GM18508 (cell line): ENCODE measurements around the gene EPOP.
"Not testable (repeated sequence)": the region's sequence is repeated elsewhere in the genome, so short reads cannot be mapped to it uniquely, and the experiment has no call there.

Experiments used
- ATAC-seq: cut with Tn5 transposase; IDR thresholded peaks from one replicate; pipeline ENCODE4 v1.9.1; 2021; ENCODE audit warnings: moderate number of reproducible peaks; ENCODE audit not compliant: insufficient read depth, unreplicated experiment

Gene EPOP

DNA sequence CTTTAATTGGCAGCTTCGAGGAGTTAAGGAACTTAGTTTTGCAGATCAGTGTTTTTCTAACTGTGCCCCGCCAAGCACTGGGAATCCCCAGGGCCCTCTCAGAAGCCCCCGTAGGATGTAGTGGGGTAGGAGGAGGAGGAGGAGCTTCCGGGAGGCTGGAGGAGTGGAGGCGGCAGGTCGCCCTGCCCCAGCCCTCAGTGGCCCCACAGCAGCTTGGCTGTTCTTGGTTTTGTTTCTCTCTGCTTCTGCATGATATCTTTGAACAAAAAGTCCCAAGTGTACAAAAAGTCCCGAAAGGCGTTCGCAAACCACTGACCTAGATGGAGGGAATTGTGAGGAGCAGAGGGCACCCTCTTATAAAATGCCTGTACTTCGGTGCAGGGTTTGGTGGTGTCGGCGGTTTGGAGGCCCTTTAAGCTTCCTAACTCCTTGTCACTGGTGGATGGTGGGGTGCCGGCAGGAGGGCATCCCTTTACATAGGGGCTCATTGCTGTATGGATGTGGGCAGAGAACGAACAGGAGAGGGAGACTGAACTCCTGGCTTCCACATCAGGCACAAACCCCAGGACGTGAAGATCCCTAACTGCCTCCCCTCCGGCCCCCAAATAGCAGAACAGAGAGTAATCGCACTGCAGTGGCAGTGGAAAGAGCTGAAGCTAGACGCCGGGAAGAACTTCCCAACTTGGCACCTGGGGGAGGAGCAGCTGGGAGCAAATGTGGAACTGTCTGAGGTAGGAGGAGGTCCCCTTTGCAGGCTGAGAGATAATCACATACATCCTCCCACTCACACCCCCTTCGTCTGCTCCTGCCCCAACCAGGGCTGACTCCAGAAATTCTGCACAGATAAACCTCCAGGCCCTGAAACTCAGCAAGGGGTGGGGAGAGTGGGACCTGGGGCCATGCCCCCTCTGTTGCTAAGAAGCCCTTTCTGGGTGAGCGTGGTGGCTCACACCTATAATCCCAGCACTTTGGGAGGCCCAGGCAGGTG, 20.1 kb downstream of the EPOP start:
- ATAC-seq: no peak

DNA sequence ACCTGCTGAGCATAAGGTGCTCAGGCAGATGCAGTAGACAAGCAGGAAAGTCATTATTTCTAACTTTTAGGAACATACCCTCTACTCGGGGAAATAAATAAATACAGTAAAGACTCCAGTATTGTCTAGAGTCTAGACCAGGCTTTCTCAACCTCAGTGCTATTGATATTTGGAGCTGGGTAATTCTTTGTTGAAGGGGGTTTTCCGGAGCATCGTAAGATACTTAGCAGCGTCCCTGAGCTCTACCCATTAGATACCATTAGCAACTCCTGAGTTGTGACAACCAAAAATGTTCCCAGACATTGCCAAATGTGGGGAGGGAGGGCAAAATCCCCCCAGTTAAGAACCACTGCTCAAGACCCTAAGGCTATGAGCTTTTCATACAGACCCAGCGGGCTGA, 21.1 kb downstream of the EPOP start:
- no peak for ATAC-seq

DNA sequence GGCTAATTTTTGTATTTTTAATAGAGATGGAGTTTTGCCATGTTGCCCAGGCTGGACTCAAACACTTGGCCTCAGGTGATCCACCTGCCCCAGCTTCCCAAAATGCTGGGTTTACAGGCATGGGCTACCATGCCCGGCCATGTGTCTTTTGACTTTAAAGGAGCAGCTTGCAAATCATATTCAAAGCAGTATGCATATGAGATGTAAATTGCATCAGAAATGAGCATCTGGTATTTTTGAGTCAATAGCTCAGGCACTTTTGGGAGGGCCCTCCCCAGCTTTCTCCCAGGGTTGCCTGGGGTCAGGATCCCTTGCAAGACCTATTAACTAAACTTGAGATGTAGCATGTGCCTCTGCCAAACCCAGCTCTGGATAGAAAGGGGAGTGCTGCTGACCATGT, 21.5 kb downstream of the EPOP start:
- no peak for ATAC-seq

DNA sequence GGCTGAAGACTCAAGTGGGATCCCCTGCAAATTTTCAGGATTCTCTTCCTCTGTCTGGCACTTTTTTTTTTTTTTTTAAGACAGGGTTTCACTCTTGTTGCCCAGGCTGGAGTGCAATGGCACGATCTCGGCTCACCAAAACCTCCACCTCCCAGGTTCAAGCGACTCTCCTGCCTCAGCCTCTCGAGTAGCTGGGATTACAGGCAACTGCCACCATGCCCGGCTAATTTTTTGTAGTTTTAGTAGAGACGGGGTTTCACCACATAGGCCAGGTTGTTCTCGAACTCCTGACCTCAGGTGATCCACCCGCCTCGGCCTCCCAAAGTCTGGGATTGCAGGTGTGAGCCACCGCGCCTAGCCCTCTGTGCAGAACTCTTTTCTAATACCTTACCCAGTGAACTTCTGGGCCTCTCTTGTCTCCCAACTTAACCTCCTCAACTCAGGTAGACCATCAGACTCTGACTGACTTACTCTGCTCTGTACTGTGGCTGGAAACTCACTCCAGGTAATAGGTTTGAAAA, 24.0 kb downstream of the EPOP start:
- not testable (repeated sequence) for ATAC-seq

DNA sequence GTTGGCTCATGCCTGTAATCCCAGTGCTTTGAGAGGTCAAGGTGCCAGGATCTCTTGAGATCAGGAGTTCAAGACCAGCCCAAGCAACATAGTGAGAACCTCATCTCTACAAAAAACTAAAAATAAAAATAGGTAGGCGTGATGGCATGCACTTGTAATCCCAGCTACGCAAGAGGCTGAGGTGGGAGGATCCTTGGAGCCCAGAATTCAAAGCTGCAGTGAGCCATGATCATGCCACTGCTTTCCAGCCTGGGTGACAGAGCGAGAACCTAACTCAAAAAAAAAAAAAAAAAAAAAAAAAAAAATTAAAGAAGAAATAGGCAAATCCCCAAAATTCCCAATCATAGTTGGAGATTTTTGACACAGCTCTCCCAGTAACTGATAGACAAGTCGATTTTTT, 36.8 kb downstream of the EPOP start:
- no peak for ATAC-seq

DNA sequence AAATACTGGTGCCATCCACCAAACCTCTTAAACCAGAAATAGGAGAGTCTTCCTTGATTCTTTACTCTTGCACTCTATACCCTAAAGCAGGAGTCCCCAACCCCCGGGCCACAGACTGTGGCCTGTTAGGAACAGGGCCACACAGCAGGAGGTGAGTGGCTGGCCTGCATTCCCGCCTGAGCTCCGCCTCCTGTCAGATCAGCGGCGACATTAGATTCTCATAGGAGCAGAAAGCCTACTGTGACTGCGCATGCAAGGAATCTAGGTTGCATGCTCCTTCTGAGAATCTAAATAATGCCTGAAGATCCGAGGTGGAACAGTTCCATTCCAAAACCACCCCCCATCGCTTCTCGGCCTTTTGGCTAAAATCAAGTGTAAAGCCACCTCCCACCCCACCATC, 38.7 kb downstream of the EPOP start:
- ATAC-seq: no peak

DNA sequence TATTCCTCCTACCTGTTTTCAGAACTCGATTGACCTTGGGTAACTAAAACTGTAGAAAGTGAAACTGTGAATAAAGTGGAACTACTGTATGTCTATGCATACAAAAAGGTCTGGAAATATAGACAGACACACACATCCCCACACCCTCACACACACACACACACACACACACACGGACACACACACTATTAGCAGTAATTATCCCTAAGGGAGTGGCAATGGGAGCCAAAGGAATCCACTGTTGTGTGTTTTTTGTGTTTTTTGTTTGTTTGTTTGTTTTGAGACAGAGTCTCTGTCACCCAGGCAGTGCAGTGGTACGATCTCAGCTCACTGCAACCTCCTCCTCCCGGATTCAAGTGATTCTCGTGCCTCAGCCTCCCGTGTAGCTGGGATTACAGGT, 42.4 kb downstream of the EPOP start:
- no peak for ATAC-seq

DNA sequence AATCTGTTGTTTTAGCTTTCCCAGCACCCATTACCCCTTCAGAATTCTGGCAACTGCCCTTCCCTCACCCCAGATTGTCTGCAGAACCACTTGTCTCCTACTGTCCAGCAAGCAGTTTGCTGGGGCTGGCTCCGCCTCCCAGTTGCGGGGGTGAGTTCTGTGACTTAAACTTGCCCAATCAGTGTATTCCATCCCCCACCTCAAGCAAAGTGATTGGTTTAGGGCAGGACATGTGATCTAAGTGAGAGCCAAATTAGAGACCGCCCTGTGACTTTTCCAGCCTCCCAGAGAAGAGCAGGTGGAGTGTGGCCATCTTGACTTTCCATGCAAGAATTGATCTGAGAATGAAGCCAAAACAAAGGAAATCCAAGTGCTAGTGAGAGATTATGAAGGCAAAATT, 46.3 kb downstream of the EPOP start:
- ATAC-seq: no peak

DNA sequence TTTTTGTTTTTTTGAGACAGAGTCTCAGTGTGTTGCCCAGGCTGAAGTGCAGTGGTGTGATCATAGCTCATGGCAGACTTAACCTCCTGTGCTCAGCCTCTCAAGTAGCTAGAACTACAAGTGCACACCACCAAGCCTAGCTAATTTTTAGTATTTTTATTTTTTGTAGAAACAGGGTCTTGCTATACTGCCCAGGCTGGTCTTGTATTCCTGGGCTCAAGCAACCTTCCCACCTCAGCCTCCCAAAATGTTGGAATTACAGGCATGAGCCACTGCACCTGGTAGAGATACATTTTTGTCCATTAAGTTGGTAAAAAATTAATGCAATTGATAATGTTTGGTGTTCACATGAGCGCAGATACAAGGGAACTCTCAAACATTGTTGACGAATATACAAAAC, 46.8 kb downstream of the EPOP start:
- no peak for ATAC-seq

DNA sequence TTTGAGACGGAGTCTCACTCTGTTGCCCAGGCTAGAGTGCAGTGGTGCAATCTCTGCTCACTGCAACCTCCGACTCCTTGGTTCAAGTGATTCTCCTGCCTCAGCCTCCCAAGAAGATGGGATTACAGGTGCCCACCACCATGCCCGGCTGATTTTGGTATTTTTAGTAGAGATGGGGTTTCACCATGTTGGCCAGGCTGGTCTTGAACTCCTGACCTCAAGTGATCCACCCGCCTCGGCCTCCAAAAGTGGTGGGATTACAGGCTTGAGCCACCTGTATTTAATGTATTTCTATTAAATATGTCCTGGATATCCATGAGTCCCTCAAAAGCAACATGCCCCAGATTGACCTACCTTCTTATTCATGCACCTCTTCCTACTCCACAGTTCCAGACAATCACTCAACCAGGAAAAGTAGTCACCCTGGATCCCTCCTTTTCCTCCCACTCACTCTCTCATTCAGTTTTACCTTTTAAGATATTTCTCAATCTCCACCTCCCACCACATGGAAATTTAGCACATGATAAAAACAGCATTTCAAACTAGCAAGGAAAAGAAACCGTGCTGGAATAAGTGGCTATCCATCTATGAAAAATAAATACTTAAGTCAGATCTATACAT, 48.0 kb downstream of the EPOP start:
- not testable (repeated sequence) for ATAC-seq

DNA sequence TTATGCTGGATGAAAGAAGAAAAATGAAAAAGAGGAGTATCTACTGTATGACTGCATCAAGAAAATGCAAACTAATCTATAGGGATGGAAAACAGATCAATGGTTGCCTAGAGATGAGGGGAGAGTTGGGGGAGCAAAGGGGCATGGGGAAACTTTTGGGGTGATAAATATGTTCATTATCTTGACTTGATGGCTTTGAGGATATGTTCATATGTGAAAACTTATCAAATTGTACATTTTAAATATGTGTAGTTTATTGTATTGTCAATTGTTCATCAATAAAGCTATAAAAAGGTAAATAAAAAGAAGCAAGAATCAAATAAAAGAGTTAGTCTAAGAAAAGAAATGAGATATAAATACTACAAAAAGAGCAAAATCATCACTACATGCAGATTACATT, 49.3 kb downstream of the EPOP start:
- no peak for ATAC-seq

DNA sequence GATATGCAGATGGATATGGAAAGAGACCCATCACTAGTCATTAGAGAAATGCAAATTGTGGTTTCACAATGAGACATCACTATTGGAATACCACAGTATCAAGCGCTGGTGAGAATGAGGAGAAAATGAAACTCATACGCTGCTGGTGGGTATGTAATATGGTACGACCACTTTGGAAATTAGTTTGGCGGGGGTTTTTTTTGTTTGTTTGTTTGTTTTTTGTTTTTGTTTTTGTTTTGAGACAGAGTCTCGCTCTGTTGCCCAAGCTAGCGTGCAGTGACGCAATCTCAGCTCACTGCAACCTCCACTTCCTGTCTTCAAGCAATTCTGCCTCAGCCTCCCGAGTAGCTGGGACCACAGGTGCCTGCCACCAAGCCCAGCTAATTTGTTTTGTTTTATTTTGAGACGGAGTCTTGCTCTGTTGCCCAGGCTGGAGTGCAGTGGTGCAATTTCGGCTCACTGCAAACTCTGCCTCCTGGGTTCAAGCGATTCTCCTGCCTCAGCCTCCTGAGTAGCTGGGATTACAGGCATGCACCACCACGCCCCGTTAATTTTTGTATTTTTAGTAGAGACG, 49.9 kb downstream of the EPOP start:
- ATAC-seq: not testable (repeated sequence)
